ENCODE measurements around the gene GLI1.

DNA sequence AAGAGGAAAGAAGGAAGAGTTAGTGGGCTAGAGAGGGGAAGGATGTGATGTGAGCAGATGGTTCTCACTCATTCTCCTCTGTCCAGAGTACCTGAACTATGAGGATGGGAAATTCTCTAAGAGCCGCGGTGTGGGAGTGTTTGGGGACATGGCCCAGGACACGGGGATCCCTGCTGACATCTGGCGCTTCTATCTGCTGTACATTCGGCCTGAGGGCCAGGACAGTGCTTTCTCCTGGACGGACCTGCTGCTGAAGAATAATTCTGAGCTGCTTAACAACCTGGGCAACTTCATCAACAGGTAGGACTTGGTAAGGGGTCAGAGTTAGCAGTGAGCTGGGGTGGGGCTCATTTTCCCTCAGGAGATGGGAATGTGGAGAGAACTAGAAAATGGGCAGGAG, 53.1 kb downstream of the GLI1 start:
- TF ChIP-seq, protein P1, sequence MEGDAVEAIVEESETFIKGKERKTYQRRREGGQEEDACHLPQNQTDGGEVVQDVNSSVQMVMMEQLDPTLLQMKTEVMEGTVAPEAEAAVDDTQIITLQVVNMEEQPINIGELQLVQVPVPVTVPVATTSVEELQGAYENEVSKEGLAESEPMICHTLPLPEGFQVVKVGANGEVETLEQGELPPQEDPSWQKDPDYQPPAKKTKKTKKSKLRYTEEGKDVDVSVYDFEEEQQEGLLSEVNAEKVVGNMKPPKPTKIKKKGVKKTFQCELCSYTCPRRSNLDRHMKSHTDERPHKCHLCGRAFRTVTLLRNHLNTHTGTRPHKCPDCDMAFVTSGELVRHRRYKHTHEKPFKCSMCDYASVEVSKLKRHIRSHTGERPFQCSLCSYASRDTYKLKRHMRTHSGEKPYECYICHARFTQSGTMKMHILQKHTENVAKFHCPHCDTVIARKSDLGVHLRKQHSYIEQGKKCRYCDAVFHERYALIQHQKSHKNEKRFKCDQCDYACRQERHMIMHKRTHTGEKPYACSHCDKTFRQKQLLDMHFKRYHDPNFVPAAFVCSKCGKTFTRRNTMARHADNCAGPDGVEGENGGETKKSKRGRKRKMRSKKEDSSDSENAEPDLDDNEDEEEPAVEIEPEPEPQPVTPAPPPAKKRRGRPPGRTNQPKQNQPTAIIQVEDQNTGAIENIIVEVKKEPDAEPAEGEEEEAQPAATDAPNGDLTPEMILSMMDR (conservative IDR thresholded peaks at IDR 0.05; ENCODE audit: low read depth, low read length): no peak
- TF ChIP-seq EZH2 (IDR thresholded peaks at IDR 0.05; ENCODE audit: borderline replicate concordance, low read depth, low read length, poor library complexity, severe bottlenecking): no peak
